Right ventricle myocardium inferior (tissue), 1 donor: ENCODE data around the gene FGF14. TPM values are rescaled to one million over a fixed set of nuclear protein-coding genes. Genes with fewer than 3 reads are reported as not detected.

ENCODE experiments used
- ATAC-seq: fragments of 200-7000 bp; cut with Tn5 transposase; one replicate; pipeline ENCODE4 v1.9.1; 2020; ENCODE audit warnings: mild to moderate bottlenecking, moderate library complexity
- DNase-seq: peaks from one replicate; pipeline ENCODE4 v3.0.0; 2021; ENCODE audit errors: missing footprints
- intact Hi-C: fragments of 100-400 bp; cut with DNase I; formaldehyde crosslinking; loops from one replicate; pipeline ENCODE4 v1.11.0; 2022
- total RNA-seq: library from RNA; stranded (reverse); fragmentation: NEBNext Ultra II Directional; extraction: Animal tissue kit (Norgen Biotek cat#: 25700); gene quantifications from one replicate; pipeline ENCODE4 v1.2.1, GENCODE V29; 2021
- donor health status: DM: no; HTN: yes; CAD: no; lungs with severe emphysema.

FGF14 gene
- total RNA-seq, 1 donor from 2014 or later = 3.6 TPM

- DNase-seq (no peak), ATAC-seq (no peak)
- intact Hi-C loops = no loop called here
These were observed 27.1 kb downstream of the FGF14 start for GRCh38 chr13:102374726-102375125.

GRCh38 chr13:102374233-102374632 lies 27.6 kb downstream of the FGF14 start:
- no peak for ATAC-seq
- DNase-seq = no peak
- intact Hi-C loops = no loop called here

GRCh38 chr13:102373221-102373620 lies 28.6 kb downstream of the FGF14 start:
- DNase-seq (no peak), ATAC-seq (no peak)
- intact Hi-C loops = no loop called here

- intact Hi-C loops = no loop called here
- DNase-seq (no peak), ATAC-seq (no peak)
These were observed 32.5 kb downstream of the FGF14 start for GRCh38 chr13:102369302-102369701.

- ATAC-seq = no peak
- intact Hi-C loops = no loop called here
- DNase-seq = no peak
These were observed 34.0 kb downstream of the FGF14 start for GRCh38 chr13:102367836-102368235.

- intact Hi-C loops = no loop called here
- DNase-seq (no peak), ATAC-seq (no peak)
These were observed 40.7 kb downstream of the FGF14 start for GRCh38 chr13:102361113-102361512.

GRCh38 chr13:102359264-102359663 lies 42.6 kb downstream of the FGF14 start:
- intact Hi-C loops = no loop called here
- DNase-seq = no peak
- ATAC-seq = no peak

GRCh38 chr13:102355251-102355650 lies 46.6 kb downstream of the FGF14 start:
- intact Hi-C loops = no loop called here
- no peak for DNase-seq
- ATAC-seq = no peak

- intact Hi-C loops = no loop called here
- DNase-seq (no peak), ATAC-seq (no peak)
These were observed 47.8 kb downstream of the FGF14 start for GRCh38 chr13:102354011-102354410.

- DNase-seq = no peak
- no peak for ATAC-seq
- intact Hi-C loops = no loop called here
These were observed 50.3 kb downstream of the FGF14 start for GRCh38 chr13:102351521-102351920.

GRCh38 chr13:102347490-102347889 lies 54.4 kb downstream of the FGF14 start:
- ATAC-seq (no peak), DNase-seq (no peak)
- intact Hi-C loops = no loop called here

- intact Hi-C loops = no loop called here
- ATAC-seq (no peak), DNase-seq (no peak)
These were observed 55.1 kb downstream of the FGF14 start for GRCh38 chr13:102346769-102347168.

- no peak for ATAC-seq
- DNase-seq = no peak
- intact Hi-C loops = no loop called here
These were observed 57.4 kb downstream of the FGF14 start for GRCh38 chr13:102344410-102344809.

- intact Hi-C loops = no loop called here
- ATAC-seq = no peak
- DNase-seq = no peak
These were observed 68.3 kb downstream of the FGF14 start for GRCh38 chr13:102333320-102334198.

- ATAC-seq = no peak
- intact Hi-C loops = no loop called here
- DNase-seq = no peak
These were observed 72.9 kb downstream of the FGF14 start for GRCh38 chr13:102328909-102329308.

GRCh38 chr13:102327119-102327617 lies 74.7 kb downstream of the FGF14 start:
- DNase-seq = no peak
- ATAC-seq = no peak
- intact Hi-C loops = no loop called here

GRCh38 chr13:102326381-102327118 lies 75.3 kb downstream of the FGF14 start:
- intact Hi-C loops = no loop called here
- no peak for ATAC-seq
- DNase-seq = no peak

- no peak for DNase-seq
- no peak for ATAC-seq
- intact Hi-C loops = no loop called here
These were observed 76.5 kb downstream of the FGF14 start for GRCh38 chr13:102325321-102325720.

- ATAC-seq = no peak
- DNase-seq = no peak
- intact Hi-C loops = no loop called here
These were observed 78.3 kb downstream of the FGF14 start for GRCh38 chr13:102323505-102323904.

GRCh38 chr13:102323012-102323411 lies 78.8 kb downstream of the FGF14 start:
- ATAC-seq = no peak
- no peak for DNase-seq
- intact Hi-C loops = no loop called here
